GM19035 (cell line): ENCODE data around the gene CTRB2.
"Not testable (repeated sequence)": the region's sequence is repeated elsewhere in the genome, so short reads cannot be mapped to it uniquely, and the experiment has no call there.

Source experiments
- ATAC-seq: cut with Tn5 transposase; IDR thresholded peaks from one replicate; pipeline ENCODE4 v1.9.1; 2021; ENCODE audit not compliant: unreplicated experiment

The CTRB2 gene

DNA sequence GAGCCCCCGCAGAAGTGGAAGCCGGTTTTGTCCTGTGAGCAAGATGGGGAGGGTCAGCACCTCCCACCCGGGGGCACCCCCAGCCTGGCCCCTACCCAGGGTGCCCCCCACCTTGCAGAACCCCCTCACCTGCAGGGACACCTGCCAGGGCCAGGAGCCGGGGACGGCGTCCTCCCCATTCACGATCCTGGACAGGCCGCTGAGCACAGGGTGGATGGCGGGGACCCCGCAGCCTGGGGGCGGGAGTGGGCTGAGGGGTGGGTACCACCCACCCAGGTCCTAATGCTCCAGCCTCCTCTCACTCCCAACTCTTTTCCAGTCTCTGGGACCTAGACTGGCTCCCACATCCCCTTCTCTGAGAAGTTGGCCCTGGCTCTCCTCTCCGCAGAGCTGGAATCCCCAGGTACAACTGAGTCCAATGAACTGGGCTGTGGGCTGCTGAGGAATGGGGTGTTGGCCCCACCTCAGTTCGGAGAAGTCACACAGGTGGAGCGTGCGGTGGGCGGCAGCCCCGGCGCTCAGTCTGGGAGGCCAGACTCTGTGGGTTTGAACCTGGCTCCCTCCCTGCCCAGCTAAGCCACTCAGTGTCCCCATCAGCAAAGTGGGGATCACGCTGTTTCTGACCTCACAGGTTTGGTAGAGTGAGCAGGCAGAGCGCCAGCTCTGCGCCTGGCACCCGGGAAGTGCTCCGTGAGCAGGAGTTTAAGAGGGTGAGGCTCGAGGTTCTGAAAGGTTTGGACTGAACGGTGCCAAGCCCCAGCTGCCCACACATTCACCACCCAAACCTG lies 806 bp downstream of the CTRB2 start:
- ATAC-seq, result not testable (repeated sequence)

DNA sequence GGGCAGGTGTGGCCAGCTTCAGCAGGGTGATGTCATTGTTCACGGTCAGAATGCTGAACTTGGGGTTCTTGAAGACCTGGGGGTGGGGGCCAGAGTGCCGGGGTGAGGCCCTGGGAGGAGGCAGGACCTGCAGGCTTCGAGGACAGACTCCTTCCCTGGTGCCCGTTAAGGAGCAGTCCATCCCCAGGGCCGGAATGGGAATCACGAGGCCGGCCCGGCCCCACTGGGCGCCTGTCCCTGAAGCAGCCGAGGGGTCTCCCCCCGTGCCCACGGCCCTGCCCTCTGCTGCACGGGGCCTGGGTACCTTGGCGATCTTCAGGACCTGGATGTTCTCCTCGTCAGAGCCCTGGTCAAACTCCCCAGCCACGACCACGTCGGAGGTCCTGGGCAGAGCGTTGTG lies 1.5 kb downstream of the CTRB2 start:
- ATAC-seq, result not testable (repeated sequence)

DNA sequence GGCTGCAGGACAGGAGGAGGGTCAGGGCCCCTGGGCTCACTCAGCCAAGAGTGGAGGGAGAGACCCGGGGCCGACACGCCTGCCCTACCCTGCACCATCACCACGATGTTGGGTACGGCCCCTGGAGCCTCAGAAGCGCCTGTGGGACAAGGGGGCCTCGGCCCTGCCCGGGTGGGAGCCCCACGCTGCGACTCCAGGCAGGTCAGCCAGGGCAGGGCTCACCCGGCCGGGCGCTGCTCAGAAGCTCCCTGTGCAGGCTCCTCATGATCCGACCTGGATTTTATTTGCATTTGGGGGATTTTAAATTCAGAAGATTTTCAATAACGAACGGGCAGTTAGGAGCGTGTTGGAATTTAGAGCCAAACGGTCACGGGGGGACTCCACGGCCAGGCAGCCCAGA lies 2.1 kb downstream of the CTRB2 start:
- ATAC-seq, result not testable (repeated sequence)

DNA sequence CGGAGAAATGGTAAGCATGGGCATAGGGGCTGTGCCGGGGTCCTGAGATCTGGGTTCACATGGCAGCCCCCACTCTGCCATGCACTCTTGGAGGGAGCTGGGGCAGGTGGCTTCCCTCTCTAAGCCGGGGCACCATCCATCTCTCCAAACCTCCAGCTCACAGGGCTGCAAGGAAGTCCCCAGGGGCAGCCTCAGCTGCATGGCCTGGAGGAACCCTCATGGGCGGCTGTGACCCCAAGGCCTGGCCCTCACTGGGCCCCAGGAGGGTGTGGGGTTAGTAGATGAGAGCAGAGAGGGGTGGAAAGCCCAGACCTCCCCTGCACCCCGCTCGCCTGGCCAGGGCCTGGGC lies 2.6 kb downstream of the CTRB2 start:
- no peak for ATAC-seq

DNA sequence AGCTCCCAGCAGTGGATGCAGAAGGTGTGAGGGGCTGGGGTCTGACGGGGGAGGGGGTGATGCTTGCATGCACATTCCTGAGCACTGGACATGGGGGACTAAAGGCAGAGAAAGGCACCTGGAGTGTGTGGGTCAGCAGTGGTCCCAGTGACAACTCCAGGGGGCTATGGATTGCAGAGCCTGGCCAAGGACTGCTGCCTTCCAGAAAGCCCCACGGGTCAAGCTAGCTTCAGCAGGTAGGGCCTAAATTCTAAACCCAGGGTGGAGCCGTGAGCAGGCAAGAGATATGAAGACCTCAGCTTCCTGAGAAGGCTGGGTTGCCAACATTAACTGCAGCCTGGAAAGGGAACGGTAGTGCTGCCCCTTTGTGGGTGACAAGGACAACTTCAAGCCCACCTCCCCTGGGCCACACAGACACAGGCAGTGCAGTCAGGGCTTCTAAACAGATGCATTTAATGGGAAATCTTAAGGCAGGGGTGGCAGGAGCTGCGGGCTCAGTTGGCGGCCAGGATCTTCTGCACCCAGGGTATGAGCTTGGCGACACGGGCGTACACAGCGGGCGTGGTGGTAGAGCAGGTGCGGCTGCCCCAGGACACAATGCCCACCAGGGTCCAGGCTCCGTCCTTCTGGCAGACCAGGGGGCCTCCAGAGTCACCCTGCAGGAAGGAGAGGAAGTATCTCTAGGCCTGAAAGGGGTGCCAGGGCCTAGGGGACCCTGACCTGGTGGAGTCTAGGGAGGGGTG lies 3.1 kb downstream of the CTRB2 start:
- no peak for ATAC-seq

DNA sequence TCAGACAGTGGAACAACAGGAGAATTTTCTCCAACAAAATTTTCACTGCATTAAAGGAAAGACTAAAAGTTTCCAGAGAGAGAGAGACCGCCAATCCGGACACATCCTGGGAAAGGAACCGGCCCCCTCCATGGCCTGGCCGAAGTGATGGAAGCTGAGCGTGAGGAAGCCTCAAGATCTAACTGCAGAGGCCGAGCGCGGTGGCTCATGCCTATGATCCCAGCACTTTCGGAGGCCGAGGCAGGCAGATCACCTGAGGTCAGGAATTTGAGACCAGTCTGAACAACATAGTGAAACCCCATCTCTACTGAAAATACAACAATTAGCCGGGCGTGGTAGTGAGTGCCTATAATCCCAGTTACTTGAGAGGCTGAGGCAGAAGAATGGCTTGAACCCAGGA lies 3.9 kb downstream of the CTRB2 start:
- ATAC-seq, result no peak

DNA sequence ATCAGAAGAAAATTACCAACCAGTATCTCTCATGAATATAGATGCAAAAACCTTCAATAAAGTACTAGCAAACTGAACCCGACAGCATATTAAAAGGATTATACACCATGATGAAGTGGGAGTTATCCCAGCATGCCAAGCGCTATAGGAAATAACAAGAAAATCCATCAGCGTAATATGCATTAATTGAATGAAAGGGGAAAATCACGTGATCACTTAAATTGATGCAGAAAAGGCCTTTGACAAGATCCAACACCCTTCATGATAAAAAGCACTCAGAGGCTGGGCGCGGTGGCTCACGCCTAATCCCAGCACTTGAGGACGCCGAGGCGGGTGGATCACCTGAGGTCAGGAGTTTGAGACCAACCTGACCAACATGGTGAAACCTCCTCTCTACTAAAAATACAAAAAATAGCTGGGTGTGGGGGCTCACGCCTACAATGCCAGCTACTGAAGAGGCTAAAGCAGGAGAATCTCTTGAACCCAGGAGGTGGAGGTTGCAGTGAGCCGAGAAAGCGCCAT lies 4.8 kb downstream of the CTRB2 start:
- ATAC-seq, result no peak

DNA sequence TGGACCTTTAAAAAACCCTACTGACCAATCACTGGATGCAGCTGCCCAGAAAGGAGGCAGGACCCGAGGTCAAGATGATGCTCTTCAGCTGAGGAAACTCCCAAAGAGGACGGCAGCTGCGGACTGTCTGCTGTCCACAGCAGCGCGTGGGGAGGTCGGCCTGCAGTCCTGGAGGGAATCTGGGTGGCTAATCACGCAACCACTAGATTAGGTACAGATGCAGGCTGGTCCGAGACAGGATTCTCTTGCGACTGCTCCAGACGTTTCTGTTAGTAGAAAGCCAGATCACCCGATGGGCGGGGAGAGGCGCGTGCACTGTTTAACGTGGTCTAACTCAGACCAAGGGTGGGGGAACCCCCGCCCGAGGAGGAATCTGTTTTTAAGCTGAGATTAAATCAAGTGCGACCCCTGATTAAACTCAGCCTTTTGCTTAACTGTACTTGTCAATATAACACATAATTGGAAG lies 8.8 kb downstream of the CTRB2 start:
- no peak for ATAC-seq

DNA sequence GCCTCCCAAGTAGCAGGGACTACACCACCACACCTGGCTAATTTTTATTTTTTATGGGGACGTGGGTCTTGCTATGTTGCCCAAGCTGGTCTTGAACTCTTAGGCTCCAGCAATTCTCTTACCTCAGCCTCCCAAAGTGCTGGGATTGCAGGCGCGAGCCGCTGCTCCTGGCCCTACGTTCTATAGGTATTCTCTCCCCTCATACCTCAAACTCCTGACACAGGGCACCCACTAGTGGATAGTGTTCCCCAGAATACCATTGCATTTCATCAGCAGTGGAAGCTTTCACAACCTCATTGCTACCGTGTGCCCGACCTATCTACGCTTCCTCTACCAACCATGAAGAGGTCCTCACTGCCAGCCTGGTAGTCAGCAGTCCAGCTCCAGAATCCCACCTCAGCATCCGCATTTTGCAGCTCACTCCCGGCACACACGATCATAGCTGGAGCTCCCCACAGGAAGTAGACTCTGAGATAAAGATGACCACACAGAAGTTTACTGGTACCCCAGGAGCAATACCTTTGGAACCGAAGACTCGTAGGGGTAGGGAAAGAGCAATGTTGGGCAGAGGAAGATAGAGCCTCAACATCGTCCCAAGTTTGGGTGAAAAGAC lies 9.3 kb downstream of the CTRB2 start:
- no peak for ATAC-seq

DNA sequence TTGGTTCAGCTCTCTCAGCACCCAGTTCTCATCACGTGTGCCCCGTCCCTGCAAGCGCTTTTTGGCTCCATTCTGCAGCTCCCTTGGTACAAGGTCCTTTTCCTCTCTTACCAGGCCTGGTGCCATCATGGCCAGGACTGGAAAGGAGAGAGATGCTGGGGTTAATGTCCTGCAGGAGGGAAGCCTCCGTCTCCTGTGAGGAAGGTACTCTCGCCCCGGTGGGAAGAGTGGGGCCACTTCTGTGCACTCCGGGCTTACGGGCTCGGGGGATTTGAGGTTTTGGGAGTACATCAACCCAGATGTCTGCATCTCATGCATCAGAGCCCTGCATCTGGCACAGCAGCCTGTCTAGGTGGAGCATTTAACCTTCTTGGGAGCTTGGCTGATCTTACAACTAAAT lies 10.1 kb downstream of the CTRB2 start:
- ATAC-seq, result no peak

DNA sequence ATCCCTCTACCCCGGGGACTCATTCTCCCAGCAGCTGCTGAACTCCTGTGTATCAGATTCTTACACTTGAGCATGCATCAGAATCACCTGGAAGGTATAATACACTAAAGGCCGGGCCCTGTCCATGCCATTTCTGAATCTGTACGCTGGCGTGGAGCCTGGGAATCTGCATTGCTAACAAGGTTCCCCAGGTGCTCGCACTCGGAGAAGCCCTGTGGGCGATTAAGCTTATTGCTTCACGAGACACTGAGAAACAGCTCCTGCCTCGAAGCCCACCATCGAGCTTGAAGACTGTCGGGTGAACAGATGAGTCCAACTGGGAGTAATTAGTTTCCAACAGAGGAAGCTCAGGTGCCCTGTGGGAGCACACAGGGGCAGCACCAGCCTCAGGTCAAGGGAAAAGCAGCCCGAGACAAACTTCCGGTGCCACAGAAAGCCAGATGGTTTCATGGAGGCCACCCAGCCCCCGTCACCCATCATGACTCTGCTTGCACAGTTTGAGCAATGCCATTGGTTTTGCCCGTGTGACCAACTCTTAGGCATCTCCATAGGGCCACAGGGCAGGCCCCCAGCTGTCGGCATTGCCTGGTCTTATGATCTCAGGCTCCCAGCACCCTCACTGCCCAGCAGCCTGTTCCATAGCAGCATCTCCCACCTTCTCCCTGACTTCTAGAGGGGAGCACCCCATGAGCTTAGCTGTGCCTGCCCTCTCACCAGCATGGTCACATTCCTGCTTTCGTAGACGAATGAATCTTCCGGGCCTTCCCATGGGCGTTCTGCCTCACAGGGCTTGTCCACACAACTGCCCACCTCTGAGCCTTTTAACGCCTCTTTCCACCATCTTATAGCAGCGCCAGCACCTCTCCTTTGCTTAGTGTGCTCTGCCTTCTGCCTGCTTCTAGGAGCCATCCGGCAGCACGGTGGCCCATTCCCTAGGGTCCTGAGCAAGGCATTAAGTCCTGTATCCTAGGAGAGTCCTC lies 10.9 kb downstream of the CTRB2 start:
- no peak for ATAC-seq

DNA sequence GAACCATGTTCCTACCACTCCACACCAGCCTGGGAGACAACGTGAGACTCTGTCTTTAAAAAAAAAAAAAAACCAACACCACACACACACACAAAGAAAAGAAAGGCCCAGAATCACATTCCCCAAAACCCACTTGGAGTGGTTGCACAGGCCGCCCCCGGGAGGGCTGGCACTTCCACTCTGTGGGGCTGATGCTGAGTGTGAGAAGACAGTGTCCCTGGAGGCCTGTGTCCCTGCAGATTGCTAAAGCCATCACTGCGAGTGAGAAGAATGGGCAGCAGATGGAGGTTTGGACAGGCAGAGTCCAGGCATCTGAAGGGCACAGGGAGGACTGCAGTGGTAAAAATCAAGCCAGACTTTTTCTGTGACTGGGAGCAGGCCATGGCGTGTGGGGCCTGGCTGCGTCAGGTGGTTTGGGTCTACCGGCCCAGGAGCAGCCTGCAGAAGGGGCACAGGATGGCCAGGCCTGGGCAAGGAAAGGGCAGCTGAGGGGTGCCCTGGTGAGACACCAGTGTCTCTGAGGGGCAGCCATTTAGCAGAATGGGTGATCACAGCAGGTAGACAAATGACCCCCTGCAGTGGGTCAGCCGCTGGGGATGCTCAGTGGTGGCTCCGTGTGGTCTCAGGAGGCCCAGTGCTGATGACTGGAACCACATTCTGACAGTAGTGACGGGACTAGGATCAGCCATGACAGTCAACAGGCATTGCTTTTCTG lies 13.1 kb downstream of the CTRB2 start:
- ATAC-seq, result no peak

DNA sequence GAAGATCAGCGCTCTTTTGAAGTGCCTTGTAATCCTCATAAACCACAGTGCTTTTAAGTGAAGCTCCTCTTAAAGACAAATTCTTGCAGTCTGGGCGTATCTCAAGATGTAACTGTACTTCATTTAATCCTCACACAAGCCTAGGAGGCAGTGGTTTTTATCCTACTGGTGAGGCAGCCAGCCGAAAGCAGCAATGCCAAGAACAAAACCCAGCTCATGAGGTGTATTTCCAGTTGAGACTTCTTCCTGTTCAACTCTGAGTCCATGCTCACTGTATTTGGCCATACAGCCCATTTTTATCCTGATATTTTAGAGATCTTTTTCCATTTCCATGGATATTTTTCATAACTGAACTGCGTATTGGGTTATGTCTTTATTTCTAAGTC lies 13.7 kb downstream of the CTRB2 start:
- no peak for ATAC-seq

DNA sequence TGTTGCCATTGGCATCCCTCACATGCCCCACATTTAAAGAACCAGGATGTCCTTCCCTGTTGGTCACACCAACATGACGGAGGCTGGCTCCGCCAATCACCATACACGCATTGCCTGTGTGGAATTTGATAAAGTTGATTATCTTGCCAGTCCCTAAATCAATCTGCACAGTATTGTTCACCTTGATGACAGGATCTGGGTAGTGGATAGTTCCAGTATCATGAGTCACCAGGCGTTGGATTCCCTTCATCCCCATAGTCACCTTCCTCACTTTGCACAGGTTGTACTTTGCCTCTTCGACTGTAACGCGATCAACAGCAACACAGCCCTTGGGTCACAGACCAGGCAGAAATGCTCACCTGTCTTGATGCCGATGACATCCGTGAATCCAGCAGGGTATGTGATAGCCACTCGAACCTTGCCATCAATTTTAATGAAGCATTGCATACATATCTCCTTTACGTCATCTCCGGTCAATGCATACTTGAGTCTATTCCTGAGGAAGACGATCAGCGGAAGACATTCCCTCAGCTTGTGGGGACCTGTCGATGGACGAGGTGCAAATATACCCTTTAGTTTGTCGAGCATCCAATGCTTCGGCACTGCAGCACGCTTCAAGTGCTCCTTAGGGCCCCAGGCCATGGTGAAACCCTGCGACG lies 14.2 kb downstream of the CTRB2 start:
- no peak for ATAC-seq

DNA sequence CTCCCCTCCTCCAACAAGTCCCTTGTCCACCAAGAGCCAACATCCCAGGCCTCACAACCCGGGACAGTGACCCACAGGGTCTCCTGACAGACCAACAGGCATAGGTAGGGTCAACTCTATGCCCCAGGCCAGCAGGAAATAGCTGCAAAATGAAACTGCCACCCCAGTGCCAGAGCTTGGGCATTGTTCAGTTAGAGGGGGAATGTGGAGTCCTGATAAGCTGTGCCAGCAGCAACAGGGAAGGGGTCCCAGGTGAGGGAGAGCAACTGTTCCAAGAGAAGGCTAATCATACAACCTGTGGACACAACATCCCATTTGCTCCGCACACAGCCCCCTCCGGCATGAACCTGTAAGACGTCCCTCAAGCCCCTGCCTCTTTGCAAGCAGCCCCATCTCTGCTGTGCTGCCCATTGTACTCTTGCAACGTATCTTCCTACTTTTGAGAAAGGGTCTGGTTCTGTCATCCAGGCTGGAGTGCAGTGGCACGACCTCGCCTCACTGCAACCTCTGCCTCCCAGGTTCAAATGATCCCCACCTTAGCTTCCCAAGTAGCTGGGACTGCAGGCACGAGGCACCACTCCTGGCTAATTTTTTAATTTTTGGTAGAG lies 17.2 kb downstream of the CTRB2 start:
- no peak for ATAC-seq

DNA sequence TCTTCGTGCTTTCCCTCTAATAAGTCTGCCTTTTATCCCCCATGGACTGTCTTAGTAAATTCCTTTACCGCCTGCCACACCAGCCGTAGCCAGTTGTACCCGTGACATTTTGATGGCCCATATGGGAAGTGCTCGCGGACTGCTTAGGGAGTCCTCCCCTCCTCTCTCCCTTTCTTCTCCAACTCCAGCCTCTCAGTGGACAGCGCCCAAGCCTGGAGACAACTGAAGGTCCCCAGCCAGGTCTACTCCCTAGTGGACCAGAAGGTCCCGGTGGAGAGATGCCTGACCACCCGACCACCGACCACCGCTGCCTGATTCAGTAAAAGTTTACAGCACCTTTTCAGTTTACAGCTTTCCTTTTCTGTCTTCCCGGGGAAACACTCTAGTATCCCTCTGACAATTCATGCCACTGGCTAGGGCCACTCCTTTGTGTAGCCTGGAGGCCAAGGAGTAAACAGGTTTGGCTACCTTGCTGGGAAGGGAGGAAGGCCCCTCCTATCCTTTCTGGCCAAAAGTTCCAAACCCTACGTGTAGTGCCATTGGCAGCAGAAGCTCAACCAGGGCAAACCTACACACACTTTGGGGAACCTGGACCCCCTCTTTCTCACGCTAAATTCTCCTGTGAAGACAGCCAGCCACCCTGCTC lies 18.0 kb downstream of the CTRB2 start:
- no peak for ATAC-seq

DNA sequence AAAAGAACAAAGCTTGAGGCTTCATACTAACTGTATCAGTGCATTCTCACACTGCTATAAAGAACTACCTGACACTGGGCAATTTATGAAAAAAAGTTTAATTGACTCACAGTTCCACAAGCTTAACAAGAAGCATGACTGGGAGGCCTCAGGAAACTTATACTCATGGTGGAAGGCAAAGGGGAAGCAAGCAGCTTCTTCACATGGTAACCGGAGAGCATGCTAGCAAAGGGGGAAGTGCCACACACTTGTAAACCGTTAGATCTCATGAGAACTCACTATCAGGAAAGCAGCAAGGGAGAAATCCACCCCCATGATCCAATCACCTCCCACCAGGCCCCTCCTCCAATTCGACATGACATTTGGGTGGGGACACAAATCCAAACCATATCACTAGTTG lies 25.3 kb downstream of the CTRB2 start:
- ATAC-seq, result no peak

DNA sequence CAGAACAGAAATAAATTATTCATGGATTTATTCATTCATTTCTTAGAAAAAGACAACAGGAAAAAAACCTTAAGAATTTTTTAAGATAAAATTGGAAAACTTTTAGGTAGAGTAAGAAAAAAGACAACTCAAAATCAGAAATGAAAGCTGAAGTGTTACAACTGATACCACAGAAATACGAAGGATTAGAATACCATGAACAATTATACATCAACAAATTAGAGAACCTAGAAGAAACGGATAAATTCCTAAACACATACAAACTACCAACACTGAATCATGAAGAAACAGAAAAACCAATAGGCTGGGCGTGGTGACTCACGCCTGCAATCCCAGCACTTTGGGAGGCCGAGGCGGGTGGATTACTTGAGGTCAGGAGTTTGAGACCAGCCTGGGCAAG lies 27.8 kb downstream of the CTRB2 start:
- ATAC-seq, result no peak

DNA sequence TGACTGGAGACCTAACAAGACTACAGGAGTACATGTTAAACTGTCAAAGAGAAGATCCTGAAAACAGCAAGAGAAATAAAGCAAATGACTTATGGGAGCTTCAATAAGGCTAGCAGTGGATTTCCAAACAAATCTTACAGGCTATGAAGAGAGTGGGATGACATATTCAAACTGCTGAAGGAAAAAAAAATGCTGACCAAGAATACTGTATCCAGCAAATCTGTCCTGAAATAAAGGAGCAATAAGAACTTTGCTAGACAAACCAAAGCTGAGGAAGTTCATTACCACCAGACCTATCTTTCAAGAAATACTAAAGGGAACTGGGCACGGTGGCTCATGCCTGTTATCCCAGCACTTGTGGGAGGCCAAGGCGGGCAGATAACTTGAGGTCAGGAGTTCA lies 30.0 kb downstream of the CTRB2 start:
- no peak for ATAC-seq
